ENCODE measurements around the gene CBR1. TPM values are rescaled to one million over a fixed set of nuclear protein-coding genes. Genes with fewer than 3 reads are reported as not detected.
A peak's percentile ranks its signal among the peaks of the same experiment; 100 is the strongest.

The CBR1 gene
- total and polyA plus RNA-seq, 2 of the 13 experiments (the other 11 are each of a cell fraction or from before 2014, with no cell fraction given) = 33.7 to 38.7 TPM

- TF ChIP-seq, protein P1, sequence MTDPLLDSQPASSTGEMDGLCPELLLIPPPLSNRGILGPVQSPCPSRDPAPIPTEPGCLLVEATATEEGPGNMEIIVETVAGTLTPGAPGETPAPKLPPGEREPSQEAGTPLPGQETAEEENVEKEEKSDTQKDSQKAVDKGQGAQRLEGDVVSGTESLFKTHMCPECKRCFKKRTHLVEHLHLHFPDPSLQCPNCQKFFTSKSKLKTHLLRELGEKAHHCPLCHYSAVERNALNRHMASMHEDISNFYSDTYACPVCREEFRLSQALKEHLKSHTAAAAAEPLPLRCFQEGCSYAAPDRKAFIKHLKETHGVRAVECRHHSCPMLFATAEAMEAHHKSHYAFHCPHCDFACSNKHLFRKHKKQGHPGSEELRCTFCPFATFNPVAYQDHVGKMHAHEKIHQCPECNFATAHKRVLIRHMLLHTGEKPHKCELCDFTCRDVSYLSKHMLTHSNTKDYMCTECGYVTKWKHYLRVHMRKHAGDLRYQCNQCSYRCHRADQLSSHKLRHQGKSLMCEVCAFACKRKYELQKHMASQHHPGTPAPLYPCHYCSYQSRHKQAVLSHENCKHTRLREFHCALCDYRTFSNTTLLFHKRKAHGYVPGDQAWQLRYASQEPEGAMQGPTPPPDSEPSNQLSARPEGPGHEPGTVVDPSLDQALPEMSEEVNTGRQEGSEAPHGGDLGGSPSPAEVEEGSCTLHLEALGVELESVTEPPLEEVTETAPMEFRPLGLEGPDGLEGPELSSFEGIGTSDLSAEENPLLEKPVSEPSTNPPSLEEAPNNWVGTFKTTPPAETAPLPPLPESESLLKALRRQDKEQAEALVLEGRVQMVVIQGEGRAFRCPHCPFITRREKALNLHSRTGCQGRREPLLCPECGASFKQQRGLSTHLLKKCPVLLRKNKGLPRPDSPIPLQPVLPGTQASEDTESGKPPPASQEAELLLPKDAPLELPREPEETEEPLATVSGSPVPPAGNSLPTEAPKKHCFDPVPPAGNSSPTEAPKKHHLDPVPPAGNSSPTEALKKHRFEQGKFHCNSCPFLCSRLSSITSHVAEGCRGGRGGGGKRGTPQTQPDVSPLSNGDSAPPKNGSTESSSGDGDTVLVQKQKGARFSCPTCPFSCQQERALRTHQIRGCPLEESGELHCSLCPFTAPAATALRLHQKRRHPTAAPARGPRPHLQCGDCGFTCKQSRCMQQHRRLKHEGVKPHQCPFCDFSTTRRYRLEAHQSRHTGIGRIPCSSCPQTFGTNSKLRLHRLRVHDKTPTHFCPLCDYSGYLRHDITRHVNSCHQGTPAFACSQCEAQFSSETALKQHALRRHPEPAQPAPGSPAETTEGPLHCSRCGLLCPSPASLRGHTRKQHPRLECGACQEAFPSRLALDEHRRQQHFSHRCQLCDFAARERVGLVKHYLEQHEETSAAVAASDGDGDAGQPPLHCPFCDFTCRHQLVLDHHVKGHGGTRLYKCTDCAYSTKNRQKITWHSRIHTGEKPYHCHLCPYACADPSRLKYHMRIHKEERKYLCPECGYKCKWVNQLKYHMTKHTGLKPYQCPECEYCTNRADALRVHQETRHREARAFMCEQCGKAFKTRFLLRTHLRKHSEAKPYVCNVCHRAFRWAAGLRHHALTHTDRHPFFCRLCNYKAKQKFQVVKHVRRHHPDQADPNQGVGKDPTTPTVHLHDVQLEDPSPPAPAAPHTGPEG (CRISPR knock-in tag; IDR thresholded peaks at IDR 0.05) = peak; percentile 86; the same call in 1 of the 2 replicates
- TF ChIP-seq ZNF543 (CRISPR knock-in tag; IDR thresholded peaks at IDR 0.05) = no peak; the same call in none of the 2 replicates
- peak; percentile 68 for TF ChIP-seq HNF1B (CRISPR knock-in tag; IDR thresholded peaks at IDR 0.05)
- TF ChIP-seq ZSCAN20 (CRISPR knock-in tag; IDR thresholded peaks at IDR 0.05; ENCODE audit: borderline replicate concordance) = no peak; the same call in 1 of the 2 replicates
- TF ChIP-seq, protein P2, sequence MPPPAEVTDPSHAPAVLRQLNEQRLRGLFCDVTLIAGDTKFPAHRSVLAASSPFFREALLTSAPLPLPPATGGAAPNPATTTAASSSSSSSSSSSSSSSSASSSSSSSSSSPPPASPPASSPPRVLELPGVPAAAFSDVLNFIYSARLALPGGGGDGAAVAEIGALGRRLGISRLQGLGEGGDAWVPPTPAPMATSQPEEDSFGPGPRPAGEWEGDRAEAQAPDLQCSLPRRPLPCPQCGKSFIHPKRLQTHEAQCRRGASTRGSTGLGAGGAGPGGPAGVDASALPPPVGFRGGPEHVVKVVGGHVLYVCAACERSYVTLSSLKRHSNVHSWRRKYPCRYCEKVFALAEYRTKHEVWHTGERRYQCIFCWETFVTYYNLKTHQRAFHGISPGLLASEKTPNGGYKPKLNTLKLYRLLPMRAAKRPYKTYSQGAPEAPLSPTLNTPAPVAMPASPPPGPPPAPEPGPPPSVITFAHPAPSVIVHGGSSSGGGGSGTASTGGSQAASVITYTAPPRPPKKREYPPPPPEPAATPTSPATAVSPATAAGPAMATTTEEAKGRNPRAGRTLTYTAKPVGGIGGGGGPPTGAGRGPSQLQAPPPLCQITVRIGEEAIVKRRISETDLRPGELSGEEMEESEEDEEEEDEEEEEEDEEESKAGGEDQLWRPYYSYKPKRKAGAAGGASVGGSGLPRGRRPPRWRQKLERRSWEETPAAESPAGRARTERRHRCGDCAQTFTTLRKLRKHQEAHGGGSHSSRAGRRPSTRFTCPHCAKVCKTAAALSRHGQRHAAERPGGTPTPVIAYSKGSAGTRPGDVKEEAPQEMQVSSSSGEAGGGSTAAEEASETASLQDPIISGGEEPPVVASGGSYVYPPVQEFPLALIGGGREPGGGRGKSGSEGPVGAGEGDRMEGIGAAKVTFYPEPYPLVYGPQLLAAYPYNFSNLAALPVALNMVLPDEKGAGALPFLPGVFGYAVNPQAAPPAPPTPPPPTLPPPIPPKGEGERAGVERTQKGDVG (CRISPR knock-in tag; IDR thresholded peaks at IDR 0.05; ENCODE audit: borderline replicate concordance) = peak; percentile 15; the same call in 1 of the 2 replicates
- no peak for TF ChIP-seq ZFAT (CRISPR knock-in tag; conservative IDR thresholded peaks at IDR 0.05)
- TF ChIP-seq, protein P3, sequence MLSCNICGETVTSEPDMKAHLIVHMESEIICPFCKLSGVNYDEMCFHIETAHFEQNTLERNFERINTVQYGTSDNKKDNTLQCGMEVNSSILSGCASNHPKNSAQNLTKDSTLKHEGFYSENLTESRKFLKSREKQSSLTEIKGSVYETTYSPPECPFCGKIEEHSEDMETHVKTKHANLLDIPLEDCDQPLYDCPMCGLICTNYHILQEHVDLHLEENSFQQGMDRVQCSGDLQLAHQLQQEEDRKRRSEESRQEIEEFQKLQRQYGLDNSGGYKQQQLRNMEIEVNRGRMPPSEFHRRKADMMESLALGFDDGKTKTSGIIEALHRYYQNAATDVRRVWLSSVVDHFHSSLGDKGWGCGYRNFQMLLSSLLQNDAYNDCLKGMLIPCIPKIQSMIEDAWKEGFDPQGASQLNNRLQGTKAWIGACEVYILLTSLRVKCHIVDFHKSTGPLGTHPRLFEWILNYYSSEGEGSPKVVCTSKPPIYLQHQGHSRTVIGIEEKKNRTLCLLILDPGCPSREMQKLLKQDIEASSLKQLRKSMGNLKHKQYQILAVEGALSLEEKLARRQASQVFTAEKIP (CRISPR knock-in tag; IDR thresholded peaks at IDR 0.05; ENCODE audit: borderline replicate concordance) = no peak
- TF ChIP-seq CEBPG (CRISPR knock-in tag; IDR thresholded peaks at IDR 0.05) = peak; percentile 67
- TF ChIP-seq RBM39 (IDR thresholded peaks at IDR 0.05; ENCODE audit: low read depth, low read length, poor library complexity, severe bottlenecking) = peak; percentile 76
- TF ChIP-seq ZFYVE20 (CRISPR knock-in tag; IDR thresholded peaks at IDR 0.05; ENCODE audit: borderline replicate concordance, low read depth) = no peak
- TF ChIP-seq MED13 (CRISPR knock-in tag; IDR thresholded peaks at IDR 0.05) = 0 out of 2 replicates have a peak, but pooled peaks have one; percentile 39
- TF ChIP-seq BCL6 (CRISPR knock-in tag; IDR thresholded peaks at IDR 0.05) = peak; percentile 14; the same call in 1 of the 2 replicates
- peak; percentile 91 for TF ChIP-seq PHF8 (CRISPR knock-in tag; IDR thresholded peaks at IDR 0.05)
These were observed 9.5 kb upstream of the CBR1 start, which contains the start of gene SETD4 (continued) for GRCh38 chr21:36060159-36060921.
